Neural cell (in vitro differentiated cells): ENCODE data around the gene PEX11B. TPM values are rescaled to one million over a fixed set of nuclear protein-coding genes. Genes with fewer than 3 reads are reported as not detected.

ENCODE experiments used
- H2AFZ ChIP-seq: fragments of 200-600, 300-800 bp; sonication (generic), shearing (Covaris generic); 2 replicates; pipeline ENCODE4 v1.6.0; 2014; ENCODE audit warnings: low read depth, mild to moderate bottlenecking, antibody characterized with exemption, low read length, moderate library complexity
- H3F3A ChIP-seq: fragments of 200-600 bp; shearing (Covaris generic); 2 replicates; pipeline ENCODE4 v1.6.1; 2016; ENCODE audit warnings: mild to moderate bottlenecking, moderate library complexity, mixed read lengths, antibody characterized with exemption, low read length; ENCODE audit not compliant: insufficient read depth, poor library complexity, severe bottlenecking
- H3K27ac ChIP-seq: fragments of 200-600, 300-800 bp; sonication (generic), shearing (Covaris generic); 2 replicates; pipeline ENCODE4 v1.5.1; 2014; ENCODE audit warnings: mild to moderate bottlenecking, low read length, moderate library complexity
- H3K27me3 ChIP-seq: fragments of 300-800, 200-600 bp; sonication (generic), shearing (Covaris generic); 2 replicates; pipeline ENCODE4 v1.6.0; 2014; ENCODE audit warnings: mild to moderate bottlenecking, low read depth, low read length, moderate library complexity; ENCODE audit not compliant: insufficient read depth
- H3K36me3 ChIP-seq: fragments of 300-800, 200-600 bp; sonication (generic), shearing (Covaris generic); 2 replicates; pipeline ENCODE4 v1.5.1; 2014; ENCODE audit warnings: mild to moderate bottlenecking, antibody characterized with exemption, low read length, moderate library complexity; ENCODE audit not compliant: insufficient read depth
- H3K4me2 ChIP-seq: fragments of 300-800, 200-600 bp; sonication (generic), shearing (Covaris generic); 2 replicates; pipeline ENCODE4 v1.6.0; 2014; ENCODE audit warnings: mild to moderate bottlenecking, low read length
- H3K4me3 ChIP-seq: fragments of 300-800, 200-600 bp; sonication (generic), shearing (Covaris generic); 2 replicates; pipeline ENCODE4 v1.5.1; 2014; ENCODE audit warnings: mild to moderate bottlenecking, low read length, moderate library complexity
- H3K79me2 ChIP-seq: fragments of 200-600 bp; shearing (Covaris generic); replicated peaks from 2 replicates; pipeline ENCODE4 v1.6.0; 2014; ENCODE audit warnings: mild to moderate bottlenecking, low read length, moderate library complexity; ENCODE audit not compliant: insufficient read depth
- H3K9ac ChIP-seq: fragments of 300-800, 200-600 bp; sonication (generic), shearing (Covaris generic); 2 replicates; pipeline ENCODE4 v1.6.1; 2016; ENCODE audit warnings: mild to moderate bottlenecking, low read length, mixed read lengths
- H3K9me2 ChIP-seq: fragments of 200-600 bp; shearing (Covaris generic); 2 replicates; pipeline ENCODE4 v1.6.1; 2016; ENCODE audit warnings: mild to moderate bottlenecking, low read length, mixed read lengths; ENCODE audit not compliant: insufficient read depth
- H3K9me3 ChIP-seq: fragments of 200-600, 300-800 bp; sonication (generic), shearing (Covaris generic); 2 replicates; pipeline ENCODE4 v1.6.1; 2016; ENCODE audit warnings: mild to moderate bottlenecking, mixed run types, low read length, moderate library complexity, mixed read lengths
- H4K20me1 ChIP-seq: fragments of 200-600 bp; shearing (Covaris generic); 2 replicates; pipeline ENCODE4 v1.6.1; 2016; ENCODE audit warnings: mild to moderate bottlenecking, mixed run types; ENCODE audit not compliant: insufficient read depth
- EP300 ChIP-seq: fragments of 450-650 bp; conservative IDR thresholded peaks from 2 replicates; pipeline ENCODE4 v1.6.1; 2014; ENCODE audit warnings: antibody characterized with exemption, mild to moderate bottlenecking, moderate library complexity; ENCODE audit not compliant: poor library complexity, severe bottlenecking
- EZH2 ChIP-seq: fragments of 200-600, 300-800 bp; shearing (Covaris generic), sonication (generic); IDR thresholded peaks from 2 replicates; pipeline ENCODE4 v1.6.1; 2014; ENCODE audit warnings: antibody characterized with exemption, low read length, borderline replicate concordance, mild to moderate bottlenecking; ENCODE audit not compliant: insufficient read depth, poor library complexity, severe bottlenecking
- MXI1 ChIP-seq: fragments of 450-650 bp; conservative IDR thresholded peaks from 2 replicates; pipeline ENCODE4 v1.6.1; 2014; ENCODE audit warnings: antibody characterized with exemption, mild to moderate bottlenecking; ENCODE audit not compliant: poor library complexity, severe bottlenecking
- POLR2AphosphoS5 ChIP-seq: IDR thresholded peaks from 2 replicates; pipeline ENCODE4 v1.6.1; 2012
- RAD21 ChIP-seq: fragments of 450-650 bp; conservative IDR thresholded peaks from 2 replicates; pipeline ENCODE4 v1.6.1; 2014; ENCODE audit warnings: antibody characterized with exemption, mild to moderate bottlenecking, moderate library complexity
- SMC3 ChIP-seq: fragments of 450-650 bp; conservative IDR thresholded peaks from 2 replicates; pipeline ENCODE4 v1.6.1; 2014; ENCODE audit warnings: antibody characterized with exemption, mild to moderate bottlenecking, moderate library complexity; ENCODE audit not compliant: poor library complexity
- TAF1 ChIP-seq: IDR thresholded peaks from 2 replicates; pipeline ENCODE4 v1.6.1; 2012; ENCODE audit warnings: low read depth
- polyA plus RNA-seq: library from polyadenylated mRNA; depleted of rRNA; stranded (reverse); fragments of >200 nt; gene quantifications from 2 replicates; pipeline ENCODE4 v1.2.3, GENCODE V29; 2014
- TF ChIP-seq, protein P1 (sequence below): fragments of 450-650 bp; IDR thresholded peaks from 2 replicates; pipeline ENCODE4 v1.5.1; 2014; ENCODE audit warnings: antibody characterized with exemption, mild to moderate bottlenecking, moderate library complexity; ENCODE audit not compliant: poor library complexity, severe bottlenecking
- TF ChIP-seq, protein P2 (sequence below): IDR thresholded peaks from 2 replicates; pipeline ENCODE4 v1.6.1; 2012; ENCODE audit warnings: borderline replicate concordance

The PEX11B gene
- polyA plus RNA-seq, 1 donor from 2014 or later: 52.4 TPM

DNA sequence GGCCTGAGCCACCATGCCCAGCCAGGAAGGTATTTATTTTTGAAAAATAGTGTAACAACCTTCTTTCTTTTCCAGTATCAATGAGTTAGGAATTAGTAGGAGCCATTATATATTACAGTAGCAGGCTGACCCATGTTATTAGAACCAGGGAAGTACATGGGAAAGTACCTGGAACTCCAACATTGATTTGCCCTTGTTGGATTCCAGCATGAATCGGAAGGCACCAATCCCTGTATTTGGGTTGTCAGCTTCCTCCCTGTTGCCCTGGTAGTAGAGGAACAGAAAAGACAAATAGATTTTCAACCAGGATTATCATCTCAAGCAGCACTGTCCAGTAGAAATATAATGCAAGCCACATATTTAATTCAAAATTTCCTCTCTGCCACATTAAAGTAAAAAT, 18.9 kb upstream of the PEX11B start:
- Histone ChIP-seq H3F3A (no peaks in the 10 kb centered on the region), H3K9me2 (no peaks in the 10 kb centered on the region), H3K9ac (no peak overlapping the region), H3K27ac (no peak overlapping the region), H3K4me3 (no peak overlapping the region), H3K36me3 (peaks cover 5% of the 10 kb centered on the region), H2AFZ (no peak overlapping the region), H3K4me2 (no peak overlapping the region), H3K27me3 (no peaks in the 10 kb centered on the region), H4K20me1 (no peaks in the 10 kb centered on the region), H3K9me3 (no peaks in the 10 kb centered on the region), H3K79me2 (no peaks in the 10 kb centered on the region)
- TF ChIP-seq SMC3 (no peak), RAD21 (no peak), POLR2AphosphoS5 (no peak), EZH2 (no peak), TAF1 (no peak), MXI1 (no peak), EP300 (no peak)
- TF ChIP-seq, protein P1, sequence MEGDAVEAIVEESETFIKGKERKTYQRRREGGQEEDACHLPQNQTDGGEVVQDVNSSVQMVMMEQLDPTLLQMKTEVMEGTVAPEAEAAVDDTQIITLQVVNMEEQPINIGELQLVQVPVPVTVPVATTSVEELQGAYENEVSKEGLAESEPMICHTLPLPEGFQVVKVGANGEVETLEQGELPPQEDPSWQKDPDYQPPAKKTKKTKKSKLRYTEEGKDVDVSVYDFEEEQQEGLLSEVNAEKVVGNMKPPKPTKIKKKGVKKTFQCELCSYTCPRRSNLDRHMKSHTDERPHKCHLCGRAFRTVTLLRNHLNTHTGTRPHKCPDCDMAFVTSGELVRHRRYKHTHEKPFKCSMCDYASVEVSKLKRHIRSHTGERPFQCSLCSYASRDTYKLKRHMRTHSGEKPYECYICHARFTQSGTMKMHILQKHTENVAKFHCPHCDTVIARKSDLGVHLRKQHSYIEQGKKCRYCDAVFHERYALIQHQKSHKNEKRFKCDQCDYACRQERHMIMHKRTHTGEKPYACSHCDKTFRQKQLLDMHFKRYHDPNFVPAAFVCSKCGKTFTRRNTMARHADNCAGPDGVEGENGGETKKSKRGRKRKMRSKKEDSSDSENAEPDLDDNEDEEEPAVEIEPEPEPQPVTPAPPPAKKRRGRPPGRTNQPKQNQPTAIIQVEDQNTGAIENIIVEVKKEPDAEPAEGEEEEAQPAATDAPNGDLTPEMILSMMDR: no peak
- TF ChIP-seq, protein P2, sequence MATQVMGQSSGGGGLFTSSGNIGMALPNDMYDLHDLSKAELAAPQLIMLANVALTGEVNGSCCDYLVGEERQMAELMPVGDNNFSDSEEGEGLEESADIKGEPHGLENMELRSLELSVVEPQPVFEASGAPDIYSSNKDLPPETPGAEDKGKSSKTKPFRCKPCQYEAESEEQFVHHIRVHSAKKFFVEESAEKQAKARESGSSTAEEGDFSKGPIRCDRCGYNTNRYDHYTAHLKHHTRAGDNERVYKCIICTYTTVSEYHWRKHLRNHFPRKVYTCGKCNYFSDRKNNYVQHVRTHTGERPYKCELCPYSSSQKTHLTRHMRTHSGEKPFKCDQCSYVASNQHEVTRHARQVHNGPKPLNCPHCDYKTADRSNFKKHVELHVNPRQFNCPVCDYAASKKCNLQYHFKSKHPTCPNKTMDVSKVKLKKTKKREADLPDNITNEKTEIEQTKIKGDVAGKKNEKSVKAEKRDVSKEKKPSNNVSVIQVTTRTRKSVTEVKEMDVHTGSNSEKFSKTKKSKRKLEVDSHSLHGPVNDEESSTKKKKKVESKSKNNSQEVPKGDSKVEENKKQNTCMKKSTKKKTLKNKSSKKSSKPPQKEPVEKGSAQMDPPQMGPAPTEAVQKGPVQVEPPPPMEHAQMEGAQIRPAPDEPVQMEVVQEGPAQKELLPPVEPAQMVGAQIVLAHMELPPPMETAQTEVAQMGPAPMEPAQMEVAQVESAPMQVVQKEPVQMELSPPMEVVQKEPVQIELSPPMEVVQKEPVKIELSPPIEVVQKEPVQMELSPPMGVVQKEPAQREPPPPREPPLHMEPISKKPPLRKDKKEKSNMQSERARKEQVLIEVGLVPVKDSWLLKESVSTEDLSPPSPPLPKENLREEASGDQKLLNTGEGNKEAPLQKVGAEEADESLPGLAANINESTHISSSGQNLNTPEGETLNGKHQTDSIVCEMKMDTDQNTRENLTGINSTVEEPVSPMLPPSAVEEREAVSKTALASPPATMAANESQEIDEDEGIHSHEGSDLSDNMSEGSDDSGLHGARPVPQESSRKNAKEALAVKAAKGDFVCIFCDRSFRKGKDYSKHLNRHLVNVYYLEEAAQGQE: no peak

DNA sequence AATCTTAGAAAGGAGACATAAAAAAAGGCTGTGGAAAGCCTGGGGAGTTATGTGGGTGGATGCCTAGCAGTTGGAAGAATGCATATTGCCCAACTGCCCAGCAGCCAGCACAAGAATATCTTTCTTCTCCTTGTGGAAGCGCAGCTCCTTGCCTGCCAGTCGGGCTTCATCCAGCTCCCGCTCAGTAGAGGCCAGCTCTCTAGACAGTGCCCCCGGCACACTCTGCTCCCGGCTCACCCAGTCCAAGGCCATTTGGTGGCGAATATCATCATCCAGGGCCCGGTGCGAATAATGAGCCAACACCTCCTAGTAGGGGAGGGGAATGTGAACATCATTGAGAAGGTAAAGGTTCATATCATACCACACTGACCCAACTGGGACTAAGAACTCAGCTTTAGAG, 17.7 kb upstream of the PEX11B start:
- Histone ChIP-seq H3K9ac (no peak overlapping the region), H3K36me3 (peaks cover 5% of the 10 kb centered on the region), H3F3A (no peaks in the 10 kb centered on the region), H3K9me2 (no peaks in the 10 kb centered on the region), H2AFZ (no peak overlapping the region), H3K27me3 (no peaks in the 10 kb centered on the region), H3K27ac (no peak overlapping the region), H3K9me3 (no peaks in the 10 kb centered on the region), H3K4me2 (no peak overlapping the region), H4K20me1 (no peaks in the 10 kb centered on the region), H3K79me2 (no peaks in the 10 kb centered on the region), H3K4me3 (no peak overlapping the region)
- TF ChIP-seq MXI1 (no peak), EP300 (no peak), EZH2 (no peak), POLR2AphosphoS5 (no peak), RAD21 (no peak), SMC3 (no peak), TAF1 (no peak)
- TF ChIP-seq, protein P1: no peak
- TF ChIP-seq, protein P2: no peak
